T follicular helper cell (primary cell): ENCODE results near the gene OPN1MW2.
"Not testable (repeated sequence)": the region's sequence is repeated elsewhere in the genome, so short reads cannot be mapped to it uniquely, and the experiment has no call there.

ENCODE experiments used
- DNase-seq: peaks from one replicate; pipeline ENCODE4 v3.0.0-alpha.2; 2020; ENCODE audit warnings: low read depth
- total RNA-seq, 2 experiments: gene quantifications; one replicate each; lab custom pipeline; 2026; lab: John Stamatoyannopoulos, UW

The OPN1MW2 gene
- total RNA-seq = 0 reads per million in 2 experiments

GRCh38 chrX:154219456-154219855 lies at the start of gene OPN1MW2:
Gene OPN1MW2 (plus strand): TSS chrX:154219756. CDS start chrX:154219816, 60 bp downstream.
- DNase-seq = not testable (repeated sequence)

- not testable (repeated sequence) for DNase-seq
Observed at GRCh38 chrX:154172535-154172943, 47.0 kb upstream of the OPN1MW2 start.

- DNase-seq = not testable (repeated sequence)
Observed at GRCh38 chrX:154174356-154174755, 45.2 kb upstream of the OPN1MW2 start.

- DNase-seq = not testable (repeated sequence)
Observed at GRCh38 chrX:154182296-154182695, 37.3 kb upstream of the OPN1MW2 start, which contains the start of gene OPN1MW. Gene OPN1MW (plus strand): TSS chrX:154182596. CDS start chrX:154182678, 82 bp downstream.

- DNase-seq = not testable (repeated sequence)
Observed at GRCh38 chrX:154183794-154184193, 35.8 kb upstream of the OPN1MW2 start.

GRCh38 chrX:154192846-154193245 lies 26.7 kb upstream of the OPN1MW2 start:
- not testable (repeated sequence) for DNase-seq

- DNase-seq = not testable (repeated sequence)
Observed at GRCh38 chrX:154194316-154194715, 25.2 kb upstream of the OPN1MW2 start.

- not testable (repeated sequence) for DNase-seq
Observed at GRCh38 chrX:154196466-154196865, 23.1 kb upstream of the OPN1MW2 start.

GRCh38 chrX:154209670-154210418 lies 9.7 kb upstream of the OPN1MW2 start:
- not testable (repeated sequence) for DNase-seq

GRCh38 chrX:154211057-154211456 lies 8.5 kb upstream of the OPN1MW2 start:
- not testable (repeated sequence) for DNase-seq

GRCh38 chrX:154211499-154211898 lies 8.1 kb upstream of the OPN1MW2 start:
- not testable (repeated sequence) for DNase-seq

- DNase-seq = not testable (repeated sequence)
Observed at GRCh38 chrX:154225292-154225691, 5.7 kb downstream of the OPN1MW2 start.

- not testable (repeated sequence) for DNase-seq
Observed at GRCh38 chrX:154226706-154227105, 7.2 kb downstream of the OPN1MW2 start.

GRCh38 chrX:154231443-154231842 lies 11.9 kb downstream of the OPN1MW2 start:
- not testable (repeated sequence) for DNase-seq

- DNase-seq = not testable (repeated sequence)
Observed at GRCh38 chrX:154233620-154234019, 14.1 kb downstream of the OPN1MW2 start.

- DNase-seq = not testable (repeated sequence)
Observed at GRCh38 chrX:154238939-154239559, 19.5 kb downstream of the OPN1MW2 start.

- DNase-seq = not testable (repeated sequence)
Observed at GRCh38 chrX:154239982-154240503, 20.5 kb downstream of the OPN1MW2 start.

GRCh38 chrX:154247377-154248045 lies 28.0 kb downstream of the OPN1MW2 start:
- DNase-seq = not testable (repeated sequence)

- DNase-seq = not testable (repeated sequence)
Observed at GRCh38 chrX:154248076-154248475, 28.5 kb downstream of the OPN1MW2 start.

GRCh38 chrX:154257282-154257681 lies 37.7 kb downstream of the OPN1MW2 start, which contains the start of gene OPN1MW3:
Gene OPN1MW3 (plus strand): TSS chrX:154257582. CDS start chrX:154257620, 38 bp downstream.
- not testable (repeated sequence) for DNase-seq

- DNase-seq = not testable (repeated sequence)
Observed at GRCh38 chrX:154258711-154259110, 39.2 kb downstream of the OPN1MW2 start.

- DNase-seq = not testable (repeated sequence)
Observed at GRCh38 chrX:154263072-154263471, 43.5 kb downstream of the OPN1MW2 start.
